Right lung (tissue), 5 donors: ENCODE data around the gene TST. TPM values are rescaled to one million over a fixed set of nuclear protein-coding genes. Genes with fewer than 3 reads are reported as not detected.
A peak's percentile ranks its signal among the peaks of the same experiment; 100 is the strongest.

ENCODE experiments used
- DNase-seq, 2 donors: peaks; one replicate each; pipeline ENCODE4 v3.0.0-alpha.2; 2013
- polyA plus RNA-seq, 5 donors: library from polyadenylated mRNA; unstranded; fragments of 120-200 nt; gene quantifications; one replicate each; pipeline versions ENCODE4 v1.2.1 to v1.2.3, GENCODE V29; 2013; ENCODE audit warnings: inconsistent platforms in 1 of 5, low replicate concordance in 1 of 5; ENCODE audit not compliant: insufficient read length in 5 of 5, insufficient read depth in 1 of 5

TST gene
- polyA plus RNA-seq, 5 donors: 13.8 to 31.4 (median 17.4) TPM

- DNase-seq: no peak
Measured at GRCh38 chr22:37054600-37055365, 35.5 kb upstream of the TST start.

DNA sequence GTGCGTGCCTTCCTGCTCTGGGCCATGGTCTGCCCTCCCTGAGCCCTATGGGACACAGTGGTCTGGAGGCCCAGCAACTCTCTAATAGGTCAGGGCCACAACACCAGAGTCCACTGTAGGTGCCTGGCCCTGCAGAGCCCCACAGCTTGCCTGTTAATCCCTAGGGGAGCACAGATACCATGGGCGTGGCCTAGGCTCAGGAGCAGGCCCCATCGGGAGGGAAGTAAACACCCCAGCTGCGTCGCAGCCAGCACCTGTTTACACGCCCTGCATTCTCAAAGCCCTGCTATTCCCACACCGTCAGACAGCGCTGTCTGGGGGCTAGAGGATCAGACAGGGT is 34.8 kb upstream of the TST start:
- no peak for DNase-seq

DNA sequence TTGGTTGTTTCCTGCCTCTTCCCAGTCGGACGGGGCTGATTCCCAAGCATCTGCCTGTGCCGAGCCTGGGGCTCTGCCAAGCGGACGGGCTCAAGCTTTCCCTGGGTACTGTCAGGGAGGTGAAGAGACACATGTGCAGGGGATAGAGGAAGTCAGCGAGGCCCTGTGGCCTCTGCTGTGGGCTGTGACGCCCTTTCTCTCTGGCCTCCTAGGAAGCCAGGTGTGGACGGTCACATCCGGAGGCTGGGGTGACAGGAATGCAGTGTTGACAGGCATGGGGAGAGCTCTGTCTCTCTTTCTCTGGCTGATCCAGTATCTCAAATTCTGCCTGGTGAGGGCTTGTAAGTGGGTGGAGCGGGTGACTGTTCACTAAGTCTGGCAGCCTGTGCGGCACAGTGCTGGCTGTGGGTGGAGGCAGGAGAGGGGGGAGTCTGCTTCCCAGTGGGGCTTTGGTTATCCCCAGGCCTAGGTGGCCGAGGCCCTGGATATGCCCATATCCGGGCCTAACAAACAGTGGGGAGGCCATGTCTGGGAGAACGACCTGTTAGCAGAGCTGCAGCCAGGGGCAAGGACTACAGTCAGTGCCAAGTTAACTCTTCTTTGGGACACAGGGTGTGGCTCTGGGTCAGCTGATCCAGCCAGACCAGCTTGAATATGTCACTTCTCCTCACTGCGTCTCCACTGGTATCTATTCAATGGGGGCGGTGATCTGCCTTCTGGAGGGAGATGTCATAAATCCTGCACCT is 34.2 kb upstream of the TST start:
- DNase-seq: no peak

GRCh38 chr22:37052386-37053309 is 33.4 kb upstream of the TST start:
- DNase-seq: no peak

GRCh38 chr22:37051391-37052385 is 32.4 kb upstream of the TST start, which contains the start of gene KCTD17:
TSS of gene KCTD17 (plus strand) at chr22:37051742. CDS start at chr22:37051761, 19 bp downstream.
- DNase-seq: peak in 1 of 2 donors; percentile 58

DNA sequence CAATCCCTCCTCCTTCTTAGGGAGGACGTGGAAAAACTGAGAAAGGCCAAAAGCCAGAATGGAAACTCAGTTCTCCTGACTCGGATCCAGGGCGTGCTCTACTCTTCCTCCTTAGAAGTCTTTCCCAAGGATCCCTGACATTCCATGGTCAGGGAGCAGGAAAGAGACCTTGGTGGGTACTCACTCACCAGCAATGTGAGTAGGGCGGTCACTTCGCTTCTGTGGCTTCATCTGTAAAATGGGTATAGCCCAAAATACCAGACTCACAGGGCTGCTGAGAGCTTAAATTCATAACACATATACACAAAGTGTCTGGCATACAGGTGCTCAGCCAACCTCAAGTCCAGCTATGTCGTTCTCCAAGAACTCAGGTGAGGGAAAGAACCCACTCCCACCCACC is 31.7 kb upstream of the TST start:
- DNase-seq: no peak

DNA sequence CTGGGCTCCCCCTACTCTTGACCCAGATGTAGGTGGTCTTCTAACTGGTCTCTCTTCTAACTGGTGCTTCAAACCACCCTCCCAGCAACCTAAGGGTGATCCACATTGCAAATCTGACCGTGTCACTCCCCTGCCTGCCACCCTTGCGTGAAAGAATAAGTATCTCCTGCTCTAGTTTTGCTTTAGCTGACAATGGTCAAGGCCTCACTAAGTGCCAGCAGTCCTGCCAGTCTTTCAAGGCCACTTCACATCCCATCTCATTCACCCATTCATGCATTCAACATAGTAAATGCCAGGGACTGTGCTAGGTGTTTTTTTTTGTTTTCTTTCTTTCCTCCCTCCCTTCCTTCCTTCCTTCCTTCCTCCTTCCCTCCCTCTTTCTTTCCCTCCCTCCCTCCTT is 30.0 kb upstream of the TST start:
- no peak for DNase-seq

DNA sequence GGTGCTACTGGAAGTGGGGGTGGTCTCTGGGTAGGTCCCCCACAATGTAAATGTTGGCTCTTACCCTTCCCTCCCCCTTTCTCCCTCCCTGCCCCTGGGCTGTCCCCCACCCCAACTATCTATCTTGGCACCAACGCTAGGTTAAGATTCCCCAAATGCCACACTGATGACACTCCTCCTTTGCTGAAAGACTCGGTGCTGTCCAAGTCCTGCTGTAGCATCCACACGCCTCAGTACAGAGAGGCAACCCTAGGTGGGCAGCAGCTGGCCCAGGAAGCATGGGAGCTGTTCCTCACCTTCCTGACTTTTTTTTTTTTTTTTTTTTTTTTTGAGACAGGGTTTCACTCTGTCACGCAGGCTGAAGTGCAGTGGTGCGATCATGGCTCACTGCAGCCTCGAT is 28.9 kb upstream of the TST start:
- DNase-seq: no peak

- DNase-seq: no peak
Measured at GRCh38 chr22:37047006-37047405, 27.8 kb upstream of the TST start.

GRCh38 chr22:37046589-37046988 is 27.3 kb upstream of the TST start:
- DNase-seq: no peak

- no peak for DNase-seq
Measured at GRCh38 chr22:37045958-37046357, 26.7 kb upstream of the TST start.

DNA sequence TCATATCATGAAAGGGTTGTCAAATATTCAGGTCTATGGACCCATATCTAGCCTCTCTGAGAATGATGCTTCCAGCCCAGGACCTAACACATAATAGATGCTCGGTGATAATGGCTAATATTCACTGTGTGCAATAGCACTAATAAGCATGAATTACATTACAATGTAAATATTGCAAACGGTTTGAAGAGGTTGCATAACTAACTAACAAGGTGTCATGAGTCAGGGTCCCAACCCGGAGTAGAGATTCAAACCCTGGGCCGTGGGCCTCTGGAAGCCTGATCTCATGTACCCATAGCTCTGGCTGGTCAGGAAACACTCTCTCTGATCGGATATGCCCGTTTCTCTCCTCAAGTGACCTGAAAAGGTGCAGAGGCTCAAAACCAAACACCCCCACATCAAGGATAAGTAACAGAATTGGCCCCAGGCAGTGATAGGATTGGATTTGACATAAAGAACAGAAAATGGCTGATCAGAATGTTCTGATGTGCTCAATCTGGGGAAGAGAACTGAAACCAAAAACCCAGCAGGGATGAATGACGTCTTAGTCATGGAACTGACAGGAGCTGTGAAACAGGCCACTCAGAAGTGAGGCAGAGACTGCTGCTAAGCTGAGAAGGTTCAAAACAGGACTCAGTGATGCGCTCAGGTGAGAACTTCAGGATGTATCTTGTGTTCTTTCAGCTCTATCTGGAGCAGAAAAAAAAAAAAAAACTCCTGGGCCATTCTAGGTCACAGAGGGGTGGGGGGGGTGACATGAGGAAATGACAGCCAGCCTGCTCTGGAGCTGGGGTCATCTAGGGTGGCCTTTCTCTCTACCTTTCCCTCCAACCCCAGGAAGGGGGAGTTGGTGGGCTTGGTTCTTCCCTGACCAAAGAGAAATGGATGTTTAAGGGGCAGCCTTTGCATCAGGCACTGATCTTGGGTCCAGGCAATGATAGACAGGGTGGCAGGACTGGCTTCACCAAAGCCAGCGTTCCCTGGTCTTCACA is 25.7 kb upstream of the TST start:
- no peak for DNase-seq

DNA sequence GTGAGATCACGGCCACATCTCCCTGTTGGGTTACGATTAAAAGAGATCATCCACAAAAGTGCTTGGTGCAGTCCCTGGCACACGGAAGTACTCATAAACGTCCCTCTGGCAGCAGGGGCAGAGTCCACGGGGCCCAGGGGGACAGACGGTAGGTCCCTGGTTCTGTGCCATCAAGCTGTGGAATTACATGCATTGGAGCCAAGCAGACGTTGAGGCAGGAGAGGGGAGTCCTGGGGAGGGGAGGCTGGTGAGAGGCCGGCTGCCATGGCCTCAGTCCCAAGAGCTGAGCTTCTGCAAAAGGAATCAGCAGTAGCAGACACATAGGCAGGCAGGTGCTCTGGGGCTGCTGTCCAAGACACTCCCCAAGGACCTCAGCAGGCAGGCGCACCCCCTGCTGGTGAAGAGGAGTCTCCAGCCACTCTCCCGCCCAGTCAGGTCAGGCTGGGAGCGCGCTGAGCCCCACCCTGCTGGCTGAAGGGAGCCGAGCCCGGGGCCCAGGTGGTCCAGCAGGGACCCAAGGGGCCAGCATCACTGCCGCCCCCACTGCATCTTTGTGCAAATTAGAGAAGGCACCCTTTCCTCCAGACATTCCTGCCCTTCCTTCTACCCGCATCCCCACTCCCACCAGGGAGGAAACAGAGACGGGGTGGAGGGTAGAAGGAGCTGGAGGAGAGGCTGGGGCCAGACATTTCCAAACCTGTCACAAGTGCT is 24.7 kb upstream of the TST start:
- no peak for DNase-seq

DNA sequence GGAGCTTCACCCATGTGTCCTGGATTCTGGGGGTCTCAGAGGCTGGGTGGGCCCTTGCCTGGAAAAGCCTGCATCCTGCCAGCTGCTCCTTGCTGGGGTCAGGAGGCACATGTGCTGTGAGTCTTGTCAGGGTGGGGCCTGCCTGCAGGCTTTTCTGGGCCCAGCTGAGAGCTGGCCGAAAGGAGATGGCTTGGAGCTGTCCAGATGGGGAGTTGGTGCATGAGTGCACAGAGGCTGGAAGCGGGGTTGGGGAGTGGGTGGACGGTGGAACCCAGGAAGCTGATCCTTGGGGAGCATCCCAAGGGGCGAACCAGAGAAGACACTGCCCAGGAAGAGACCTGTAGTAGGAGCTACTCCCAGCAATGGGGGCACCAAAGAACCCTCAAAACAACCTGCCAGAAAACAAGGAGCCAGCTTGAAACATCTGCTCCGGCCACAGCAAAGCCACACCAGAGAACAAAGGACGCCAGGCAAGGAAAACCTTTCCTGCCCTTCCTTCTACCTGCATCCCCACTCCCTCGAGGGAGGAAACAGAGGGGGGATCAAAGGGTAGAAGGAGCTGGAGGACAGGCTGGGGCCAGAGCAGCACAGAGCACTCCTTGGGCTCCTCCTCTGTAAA is 24.1 kb upstream of the TST start:
- DNase-seq: no peak

- no peak for DNase-seq
Measured at GRCh38 chr22:37039466-37039865, 20.2 kb upstream of the TST start.

DNA sequence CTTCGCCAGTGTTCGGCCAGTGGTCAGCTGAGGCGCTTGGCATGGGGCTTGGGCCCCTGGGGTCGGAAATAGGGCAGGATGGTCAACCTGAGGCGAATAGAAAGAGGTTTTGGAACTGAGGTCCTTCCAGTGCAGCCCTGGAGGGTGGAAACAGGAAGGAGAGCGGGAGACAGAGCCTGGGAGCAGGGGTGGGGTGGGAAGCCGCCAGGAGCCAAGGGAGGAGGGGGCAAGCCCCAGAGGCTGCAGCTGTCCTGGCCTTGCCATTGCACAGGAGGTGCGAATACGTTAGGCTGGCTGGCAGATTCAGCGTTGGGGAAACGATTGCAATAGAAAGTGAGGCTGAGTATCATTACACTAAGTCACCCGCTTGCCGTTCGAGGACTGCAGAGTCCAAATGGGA is 18.4 kb upstream of the TST start:
- no peak for DNase-seq

- DNase-seq: no peak
Measured at GRCh38 chr22:37036655-37037377, 17.6 kb upstream of the TST start.
